RPMI8226 (cell line): ENCODE measurements around the gene UNC13B.

Experiments used
- DNase-seq: peaks from one replicate; pipeline ENCODE4 v3.0.0-alpha.2; 2015

The UNC13B gene

DNA sequence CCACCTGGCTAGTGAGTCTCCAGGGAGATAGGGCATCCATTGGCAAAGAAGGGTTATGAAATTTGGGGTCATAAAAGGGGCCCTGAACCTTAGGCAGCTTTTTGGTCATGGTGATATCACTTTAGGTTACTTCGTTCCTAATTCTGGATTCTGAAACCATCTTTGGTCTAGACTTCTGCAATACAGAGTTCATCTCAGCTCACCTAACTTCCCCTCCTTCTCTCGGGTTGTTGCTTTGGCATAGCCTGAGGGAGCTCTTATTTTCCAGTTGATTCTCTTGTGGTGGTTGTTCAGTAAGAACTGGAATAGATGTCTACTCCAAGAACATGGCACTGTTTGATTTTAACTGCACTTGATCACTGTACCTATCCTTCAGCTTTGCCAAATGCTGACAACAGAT lies 179.2 kb downstream of the UNC13B start:
- no peak for DNase-seq

DNA sequence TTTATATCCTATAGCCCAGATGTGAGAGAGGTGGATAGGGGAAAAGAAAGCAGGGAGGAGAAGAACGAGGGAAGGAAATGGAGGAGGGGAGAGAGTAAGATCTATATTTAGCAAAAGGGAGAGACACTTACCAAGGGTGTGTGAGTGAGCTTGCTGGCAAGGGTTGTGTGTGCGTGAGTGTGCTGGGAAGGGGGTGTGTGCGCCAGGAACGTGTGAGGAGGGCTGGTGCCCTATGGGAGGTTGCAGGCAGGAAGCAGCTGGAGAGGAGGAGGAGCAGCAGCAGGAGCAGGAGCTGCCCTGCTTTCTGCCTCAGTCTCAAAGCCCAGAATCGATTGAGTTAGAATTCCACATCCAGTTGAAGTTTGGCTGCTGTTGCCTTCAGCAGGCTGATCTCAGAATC lies 179.8 kb downstream of the UNC13B start:
- no peak for DNase-seq

DNA sequence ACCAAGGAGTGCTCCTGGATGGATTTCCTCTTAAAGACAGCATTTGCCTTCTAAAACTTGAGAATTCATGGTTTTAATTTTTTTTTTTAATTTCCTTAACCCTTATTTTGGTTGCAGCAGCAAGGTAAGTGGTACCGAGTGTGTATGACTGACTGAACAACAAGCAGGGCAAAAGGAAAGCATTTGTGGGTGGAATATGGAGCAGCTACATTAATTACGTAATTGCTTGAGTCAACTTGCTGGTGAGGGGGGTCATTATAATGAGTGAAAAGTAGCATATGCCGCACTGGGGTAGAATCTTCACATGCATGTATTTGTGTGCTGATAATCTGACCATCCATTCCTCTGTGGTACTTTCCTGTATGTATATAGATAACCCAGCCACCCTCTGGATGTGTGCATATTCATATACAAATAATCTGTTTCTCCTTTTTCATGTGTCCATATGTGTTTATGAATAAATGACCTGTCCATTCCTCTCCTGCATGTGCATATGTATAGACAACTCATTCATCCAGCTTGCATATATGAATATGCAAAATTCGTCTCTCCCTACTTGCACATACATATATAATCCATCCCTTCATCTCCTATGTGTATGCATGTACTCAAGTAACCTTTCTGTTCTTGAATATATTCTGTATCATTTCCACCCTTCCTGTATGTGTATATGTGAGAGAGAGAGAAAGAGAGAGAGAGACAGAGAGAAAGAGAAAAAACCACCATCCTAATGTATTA lies 180.6 kb downstream of the UNC13B start:
- DNase-seq = no peak

DNA sequence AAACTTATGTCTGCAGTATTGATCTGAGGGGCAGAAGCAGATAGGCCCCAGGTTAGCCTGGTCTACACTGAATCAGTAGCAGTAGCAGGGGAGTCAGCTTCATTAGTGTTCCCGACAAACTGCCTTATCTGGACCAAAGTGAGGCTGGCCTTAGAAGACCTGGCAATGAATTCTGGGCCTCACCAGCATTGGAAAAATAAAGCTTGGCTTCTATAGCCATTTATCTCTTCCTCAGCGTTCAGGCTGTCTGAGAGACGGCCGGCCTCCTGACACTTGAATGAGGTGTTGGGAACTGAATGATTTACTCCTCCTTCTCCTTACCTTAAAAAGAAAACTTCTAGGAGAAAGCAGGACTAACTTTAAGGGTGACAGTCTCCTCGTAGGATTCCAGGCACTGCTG lies 186.3 kb downstream of the UNC13B start:
- DNase-seq = no peak

DNA sequence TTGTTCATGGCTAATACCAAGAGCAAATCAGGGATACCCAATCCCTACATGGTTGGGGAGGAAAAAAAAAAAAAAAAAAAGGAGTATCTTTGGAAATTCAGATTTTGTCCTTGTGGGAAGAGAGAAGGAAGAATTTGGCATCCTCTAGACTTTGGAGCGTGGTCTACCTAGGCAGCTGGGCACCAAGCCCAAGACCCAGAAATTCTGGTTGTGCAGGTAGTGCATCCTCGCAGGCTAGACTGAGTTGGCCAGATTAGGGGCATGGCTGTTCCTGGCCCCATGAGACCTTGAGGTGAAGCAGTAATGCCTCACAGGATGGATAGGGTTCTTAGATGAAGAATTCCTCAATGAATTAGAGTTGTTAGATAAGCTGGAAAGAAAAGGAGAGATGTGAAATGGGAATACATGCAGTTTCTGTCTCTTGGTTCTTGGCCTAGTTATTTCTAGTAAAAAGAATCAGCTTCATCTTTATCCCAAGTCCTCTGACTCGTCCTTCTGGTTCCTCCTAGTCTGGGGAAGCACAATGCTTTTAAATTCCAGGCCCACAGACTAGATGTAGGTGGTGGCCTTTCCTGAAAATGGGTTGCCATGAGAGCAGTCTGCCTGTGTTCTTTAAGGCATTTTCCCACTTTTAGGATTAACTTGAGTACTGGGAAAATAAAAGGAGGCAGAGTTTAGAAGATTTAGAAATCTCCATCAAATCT lies 187.6 kb downstream of the UNC13B start:
- DNase-seq = no peak

DNA sequence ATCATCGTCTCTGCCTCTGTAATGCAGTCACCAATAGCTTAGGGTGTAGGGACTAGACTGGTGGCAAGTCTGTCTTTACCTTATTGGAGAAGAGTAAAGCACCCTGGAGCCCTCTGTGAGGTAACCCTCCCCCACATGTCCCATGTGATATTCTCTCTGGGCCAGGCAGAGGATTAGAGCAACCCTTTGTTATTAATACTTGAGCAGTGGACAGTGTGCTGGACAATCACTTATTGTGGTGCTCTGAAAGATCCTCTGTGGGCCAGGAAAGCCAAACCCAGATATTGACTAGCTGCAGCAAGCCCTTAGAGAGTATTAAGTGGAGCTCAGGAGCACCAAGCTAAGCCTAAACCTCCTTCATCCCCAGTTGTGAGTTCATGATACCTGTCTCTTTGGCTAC lies 188.4 kb downstream of the UNC13B start:
- DNase-seq = no peak

DNA sequence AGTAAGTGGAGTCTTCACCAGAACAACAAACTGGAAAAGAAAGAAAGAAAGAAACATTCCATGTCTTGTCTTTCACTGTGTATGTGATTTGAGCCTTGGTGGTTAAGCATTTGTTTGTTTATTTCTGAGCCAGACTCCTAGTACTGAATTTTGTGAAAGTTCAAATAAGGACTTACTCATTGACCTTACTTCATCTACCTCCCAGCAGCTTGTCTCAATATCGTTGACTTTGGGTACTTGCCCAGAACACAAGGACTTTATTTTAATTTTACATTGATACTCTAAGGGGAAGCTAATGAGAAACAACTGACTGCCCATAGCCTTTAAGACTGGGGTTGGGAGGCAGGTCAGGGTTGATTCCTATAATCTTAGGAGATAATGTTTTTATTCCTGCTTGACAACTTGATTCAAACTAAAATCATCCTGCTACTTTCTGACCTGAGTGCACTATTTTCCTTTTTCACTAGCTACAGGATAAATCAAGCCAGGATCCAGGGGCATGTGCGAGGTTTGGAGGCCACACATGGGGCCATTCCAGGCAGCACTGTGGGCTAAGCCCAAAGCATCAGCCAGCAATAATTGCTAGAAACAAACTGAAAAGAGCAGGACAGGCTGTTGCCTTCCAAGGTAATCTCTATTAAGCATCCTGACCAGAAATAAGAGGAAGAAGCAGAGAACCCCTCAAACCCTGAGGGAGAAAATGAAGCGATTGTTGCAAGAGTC lies 189.2 kb downstream of the UNC13B start:
- DNase-seq = no peak

DNA sequence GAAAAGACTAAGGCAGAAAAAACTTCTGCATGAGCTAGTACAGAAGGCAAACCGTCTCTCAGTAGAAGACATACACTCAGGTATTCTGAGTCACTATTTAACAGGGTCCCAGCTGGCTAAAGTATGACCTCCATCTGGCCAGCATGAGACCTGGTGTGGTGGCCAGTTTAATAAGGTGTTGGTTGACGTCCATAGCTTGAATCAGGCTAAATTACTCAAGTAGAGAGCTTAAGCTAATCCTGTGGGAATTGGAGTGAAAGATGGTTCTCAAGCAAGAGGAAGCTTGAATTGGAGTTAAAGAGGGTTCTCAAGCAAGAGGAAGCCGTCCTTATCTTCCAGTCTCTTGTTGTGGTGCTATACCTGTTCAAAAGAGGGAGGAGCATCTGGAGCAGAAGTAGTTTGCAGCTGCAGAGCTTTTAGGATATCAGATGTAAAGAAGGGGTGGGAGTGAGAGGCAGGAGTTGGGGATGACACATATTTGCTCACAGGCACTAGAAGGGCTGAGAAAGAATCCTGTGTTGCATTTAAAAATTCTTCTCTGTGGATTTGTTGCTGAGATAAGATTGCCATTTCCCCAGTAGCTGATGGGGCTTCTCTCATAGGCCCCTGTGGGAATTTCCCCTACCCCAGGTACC lies 192.0 kb downstream of the UNC13B start:
- DNase-seq = no peak

DNA sequence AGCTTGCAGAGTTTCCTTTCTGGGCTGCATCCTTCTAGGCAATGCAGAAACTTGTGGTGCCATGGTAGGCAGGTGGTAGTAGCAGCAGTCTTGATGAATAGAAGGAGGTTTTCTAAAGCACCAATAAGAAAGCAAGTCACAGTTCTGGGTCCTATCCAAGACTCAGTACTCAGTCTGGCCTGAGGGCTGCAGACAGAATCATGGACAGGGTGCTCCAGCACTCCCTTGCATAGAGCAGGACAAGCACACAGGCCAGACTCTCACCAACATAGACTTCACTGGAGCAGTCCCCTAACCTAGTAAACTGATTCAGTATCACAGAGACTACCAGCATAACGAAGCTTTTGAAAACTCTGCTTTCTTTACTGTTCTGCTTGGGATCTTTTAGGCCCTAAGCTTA lies 194.1 kb downstream of the UNC13B start:
- DNase-seq = no peak

DNA sequence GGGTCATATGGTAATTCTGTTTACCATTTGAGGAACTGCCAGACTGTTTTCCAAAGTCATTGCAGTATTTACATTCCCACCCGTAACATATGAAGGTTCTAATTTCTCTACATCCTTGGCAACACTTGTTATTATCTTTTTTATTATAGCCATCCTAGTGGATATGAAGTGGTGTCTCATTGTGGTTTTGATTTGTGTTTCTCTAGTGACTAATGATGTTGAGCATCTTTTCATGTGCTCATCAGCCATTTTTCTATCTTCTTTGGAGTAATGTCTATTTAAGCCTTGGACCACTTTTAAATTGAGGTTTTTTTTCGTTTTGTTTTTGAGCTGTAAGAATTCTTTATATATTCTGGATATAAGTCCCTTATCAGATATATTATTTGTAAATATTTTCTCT lies 195.3 kb downstream of the UNC13B start:
- no peak for DNase-seq

DNA sequence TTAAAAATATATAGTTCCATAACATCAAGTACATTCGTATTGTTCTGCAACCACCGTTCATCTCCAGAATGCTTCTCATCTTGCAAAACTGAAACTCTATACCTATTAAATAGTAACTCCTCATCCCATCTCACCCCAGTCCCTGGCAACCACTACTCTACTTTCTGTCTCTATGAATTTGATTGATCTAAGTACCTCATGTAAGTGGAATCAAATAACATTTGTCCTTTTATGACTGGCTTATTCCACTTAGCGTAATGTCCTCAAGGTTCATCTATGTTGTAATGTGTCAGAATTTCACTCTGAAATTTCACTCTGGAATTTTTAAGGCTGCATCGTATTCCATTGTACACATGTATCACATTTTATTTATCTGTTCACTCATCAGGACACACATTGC lies 196.0 kb downstream of the UNC13B start:
- DNase-seq = no peak

DNA sequence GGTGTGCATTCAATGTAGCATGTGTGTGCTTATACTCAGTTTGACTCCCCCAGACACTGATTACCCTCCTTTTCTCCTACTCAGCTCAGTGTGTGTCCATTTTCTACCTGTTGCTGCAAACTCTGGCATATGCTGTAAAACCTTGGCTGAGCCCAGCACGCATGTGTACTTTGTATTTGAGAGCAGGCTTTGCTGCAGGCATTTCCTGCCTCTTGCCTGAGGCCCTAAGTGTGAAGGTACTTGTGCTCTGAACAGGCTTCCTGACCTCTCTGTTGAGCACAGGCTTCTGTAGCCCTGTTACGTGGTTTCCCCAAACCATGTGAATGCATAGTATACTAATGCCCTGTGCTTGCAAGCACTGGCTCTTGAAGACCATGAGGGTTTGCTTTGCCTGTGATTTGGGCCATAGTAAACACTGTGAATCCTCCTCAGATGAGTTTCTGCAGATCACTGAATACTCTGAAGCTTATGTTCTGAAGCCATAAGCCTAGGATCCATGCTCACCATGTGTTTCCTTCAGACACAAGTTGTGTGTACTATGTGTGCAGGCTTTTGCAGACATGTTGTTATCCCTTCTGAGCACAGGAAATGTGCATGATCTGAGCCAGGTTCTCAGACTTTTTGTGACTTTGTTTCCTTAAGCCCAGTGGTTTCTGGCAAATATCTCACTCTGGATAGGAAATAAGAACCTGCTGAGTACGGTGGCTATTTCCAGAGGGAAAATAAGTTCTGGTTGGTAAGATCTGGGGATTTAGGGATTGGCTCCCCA lies 203.2 kb downstream of the UNC13B start:
- no peak for DNase-seq

DNA sequence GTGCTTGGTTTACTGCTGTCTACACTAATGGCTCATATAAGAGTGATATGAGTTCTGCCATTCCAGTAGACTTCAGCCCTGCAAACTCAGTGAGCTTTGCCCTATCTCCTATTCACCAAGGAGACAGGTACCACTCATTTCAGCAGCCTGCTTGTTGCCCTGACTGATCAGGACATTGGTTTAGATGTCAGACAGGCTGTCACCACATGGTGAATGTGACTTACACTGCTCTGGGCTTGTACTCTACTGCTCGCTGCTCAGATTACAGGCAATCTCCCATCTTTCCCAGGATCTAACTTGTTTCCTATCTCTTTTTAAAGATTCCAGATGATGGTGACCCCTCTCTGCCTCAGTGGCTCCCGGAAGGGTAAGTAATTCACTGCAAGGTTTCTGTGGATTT lies 204.8 kb downstream of the UNC13B start:
- no peak for DNase-seq

DNA sequence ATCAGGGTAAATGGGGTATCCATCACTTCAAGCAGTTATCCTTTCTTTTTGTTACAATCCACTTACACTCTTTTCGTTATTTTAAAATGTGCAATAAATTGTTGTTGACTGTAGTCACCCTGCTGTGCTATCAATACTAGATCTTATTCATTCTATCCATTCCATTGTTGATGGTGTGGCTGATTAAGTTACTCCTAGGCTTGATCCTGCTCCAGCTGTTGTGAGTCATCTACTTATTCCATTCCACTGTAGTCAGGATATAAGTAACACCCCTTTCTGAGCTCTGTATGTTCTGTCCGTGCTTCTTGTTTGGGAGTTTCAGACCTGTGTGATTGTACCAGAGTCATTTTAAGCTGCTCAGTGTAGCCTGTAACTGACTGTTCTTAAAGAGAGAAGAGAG lies 205.6 kb downstream of the UNC13B start:
- no peak for DNase-seq

DNA sequence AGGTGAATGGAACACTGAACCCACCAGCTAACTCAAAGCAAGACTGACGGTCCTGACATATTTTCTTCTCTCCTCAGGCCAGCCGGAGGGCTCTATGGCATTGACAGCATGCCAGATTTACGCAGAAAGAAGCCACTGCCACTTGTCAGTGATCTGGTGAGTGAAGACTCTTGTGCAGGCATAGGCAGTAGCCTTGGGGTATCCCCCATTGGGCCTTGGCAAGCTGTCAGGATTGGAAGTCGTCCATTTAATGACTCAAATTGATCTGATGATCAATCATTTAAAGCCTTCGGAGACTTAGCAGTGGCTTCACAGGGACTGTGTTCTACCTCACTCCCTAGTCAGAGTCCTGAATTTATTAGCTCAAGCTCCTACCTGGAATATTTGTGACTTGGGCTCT lies 208.4 kb downstream of the UNC13B start:
- DNase-seq = no peak

DNA sequence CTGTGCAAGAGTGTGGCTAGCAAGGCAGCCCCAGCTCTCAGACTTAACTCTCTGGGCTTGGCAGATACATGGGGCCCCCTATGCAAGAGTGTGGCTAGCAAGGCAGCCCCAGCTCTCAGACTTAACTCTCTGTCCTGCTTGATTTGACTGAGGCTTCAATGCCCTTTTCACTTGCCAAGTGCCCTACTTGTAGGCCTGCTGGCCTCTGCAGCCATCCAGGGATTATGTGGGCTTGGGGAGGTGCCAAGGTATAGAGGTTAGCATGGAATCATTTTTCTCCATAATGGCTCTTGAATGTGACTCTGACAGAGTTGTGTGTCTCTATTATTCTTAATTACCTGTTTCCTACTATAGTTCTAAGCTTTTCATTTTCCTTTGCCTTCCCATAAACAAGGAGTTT lies 212.6 kb downstream of the UNC13B start:
- no peak for DNase-seq

DNA sequence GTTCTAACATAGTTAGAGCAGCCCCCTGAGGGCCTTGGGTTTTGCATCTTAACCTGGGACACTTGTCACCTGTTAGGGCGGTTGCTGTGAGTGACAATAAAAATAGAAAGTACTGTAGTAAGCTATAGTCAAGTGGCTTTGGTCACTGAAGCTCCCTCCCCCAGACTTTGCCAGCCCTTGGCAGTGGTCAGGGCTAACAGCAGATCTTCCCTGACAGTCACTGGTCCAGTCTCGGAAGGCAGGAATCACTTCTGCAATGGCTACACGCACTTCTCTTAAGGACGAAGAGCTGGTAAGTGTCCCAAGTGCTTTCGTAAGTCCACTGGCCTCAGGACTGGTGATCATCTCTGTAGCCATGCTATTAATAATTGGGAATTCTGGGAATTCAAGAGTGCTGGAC lies 213.1 kb downstream of the UNC13B start:
- no peak for DNase-seq

DNA sequence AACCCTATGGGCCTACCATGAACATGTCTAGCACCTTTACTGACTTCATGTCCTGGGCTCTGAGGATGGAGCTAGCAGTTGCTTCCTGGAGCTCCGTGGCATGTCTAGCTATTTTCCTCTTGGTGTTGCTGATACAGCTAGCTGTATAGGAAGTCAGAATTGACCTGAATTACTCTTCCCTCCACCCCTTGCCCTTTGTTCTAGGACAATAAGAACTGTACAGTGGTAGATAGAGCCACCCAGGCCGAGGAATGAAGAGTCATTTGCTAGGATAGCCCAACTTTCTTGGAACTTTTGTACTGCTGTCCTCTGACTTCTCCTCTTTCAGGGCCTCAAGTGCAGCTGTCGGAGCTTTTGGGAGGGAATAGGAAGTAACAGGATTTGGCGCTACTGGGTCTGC lies 218.2 kb downstream of the UNC13B start:
- no peak for DNase-seq

DNA sequence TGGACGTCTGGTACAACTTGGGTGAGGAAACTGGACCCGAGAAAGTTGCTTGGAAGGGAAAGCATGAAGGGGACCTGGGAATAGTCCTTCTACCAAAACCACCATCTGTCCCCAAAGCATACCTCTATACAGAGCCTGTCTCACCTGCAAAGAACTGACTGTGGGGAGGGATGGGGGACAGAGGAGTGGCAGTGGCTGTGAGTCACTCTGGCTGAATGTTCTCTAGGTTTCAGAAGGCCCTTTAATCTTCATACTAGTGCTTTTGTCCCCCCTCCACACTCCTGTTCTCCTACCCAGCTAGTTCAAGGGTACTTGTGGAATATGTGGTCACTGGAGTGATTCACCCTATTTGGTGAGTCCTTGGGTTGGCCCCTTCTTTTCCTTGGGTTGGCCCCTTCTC lies 218.8 kb downstream of the UNC13B start:
- DNase-seq = no peak

DNA sequence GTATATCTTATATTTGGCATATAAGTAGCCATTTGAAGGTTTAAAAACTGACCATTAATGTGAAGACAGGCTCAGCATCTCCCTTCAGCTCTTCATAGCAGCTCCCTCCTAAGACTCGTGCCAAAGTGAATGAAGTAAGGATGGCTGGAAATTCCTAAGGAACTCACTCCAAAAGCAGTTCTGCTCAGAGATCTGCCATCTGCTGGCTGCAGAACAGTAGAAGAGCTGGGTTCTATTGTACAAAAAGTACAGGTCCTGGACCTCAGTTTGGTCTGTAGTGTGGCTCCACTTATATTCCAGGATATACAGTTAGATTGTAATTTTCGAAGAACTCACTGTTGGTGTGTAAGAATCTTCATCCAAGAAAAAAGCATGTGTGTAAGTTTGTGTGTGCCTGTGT lies 223.2 kb downstream of the UNC13B start:
- no peak for DNase-seq

DNA sequence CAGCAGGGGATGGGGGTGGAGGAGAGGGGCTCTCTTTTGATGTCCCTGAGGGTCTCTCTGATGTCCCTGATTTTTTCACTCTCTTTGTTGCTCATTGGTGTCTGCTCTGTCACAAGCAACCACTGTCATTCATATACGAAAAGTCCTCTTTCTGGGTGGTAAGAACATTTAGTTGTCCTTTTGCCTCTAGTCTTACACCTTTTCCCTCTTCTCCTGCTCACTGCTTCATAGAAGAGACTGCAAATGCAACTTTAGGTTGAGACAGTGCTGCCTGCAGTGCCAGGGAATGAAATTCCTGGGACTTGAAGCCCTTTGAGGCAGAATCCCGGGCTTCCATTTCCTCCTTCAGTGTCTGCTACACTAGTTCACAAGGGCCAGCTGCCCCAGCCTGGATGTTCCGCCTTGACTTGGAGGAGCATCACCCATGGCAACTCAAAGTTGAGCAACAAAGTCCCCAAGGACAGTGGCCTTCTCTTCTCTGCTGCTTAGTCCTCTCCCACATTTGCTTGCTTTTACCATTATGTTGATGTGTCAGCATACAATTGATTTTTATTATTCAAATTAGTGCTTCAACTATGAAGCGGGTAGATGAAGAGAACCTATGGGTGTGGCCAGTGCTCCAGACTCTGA lies 233.4 kb downstream of the UNC13B start:
- DNase-seq = no peak

DNA sequence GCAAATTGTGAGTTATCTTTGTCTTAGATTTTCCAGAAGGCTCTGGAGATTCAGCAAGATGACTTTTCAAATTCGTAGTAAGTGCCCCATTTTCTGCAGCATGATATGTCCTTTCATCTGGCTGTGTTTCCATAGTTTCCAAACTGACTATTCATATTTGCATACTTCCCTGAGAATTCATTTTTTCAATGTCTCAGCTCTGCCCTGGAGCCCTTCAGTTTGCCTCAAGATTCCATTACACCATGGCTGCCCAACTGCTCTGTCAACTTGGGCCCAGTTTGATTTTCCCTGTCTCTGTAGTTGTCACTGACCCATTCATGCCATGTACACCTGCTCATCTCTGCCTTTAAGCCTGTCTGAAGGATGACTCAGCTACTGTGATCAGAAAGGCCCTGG lies 233.9 kb downstream of the UNC13B start:
- DNase-seq = no peak
